Urinary bladder (tissue), 4 donors: ENCODE results near the gene KIF27. TPM values are rescaled to one million over a fixed set of nuclear protein-coding genes. Genes with fewer than 3 reads are reported as not detected.
A peak's percentile ranks its signal among the peaks of the same experiment; 100 is the strongest.

ENCODE experiments used
- DNase-seq: peaks from one replicate; pipeline ENCODE4 v3.0.0-alpha.2; 2015; ENCODE audit errors: extremely low spot score
- H3K27ac ChIP-seq: one replicate; pipeline ENCODE4 v1.5.1; 2013; ENCODE audit warnings: low read depth, mild to moderate bottlenecking, moderate library complexity
- H3K36me3 ChIP-seq: one replicate; pipeline ENCODE4 v1.6.1; 2013; ENCODE audit warnings: mild to moderate bottlenecking, moderate library complexity; ENCODE audit not compliant: insufficient read depth
- H3K4me1 ChIP-seq: one replicate; pipeline ENCODE4 v1.6.1; 2013; ENCODE audit warnings: mild to moderate bottlenecking, moderate library complexity; ENCODE audit not compliant: insufficient read depth
- H3K4me3 ChIP-seq: one replicate; pipeline ENCODE4 v1.5.1; 2013; ENCODE audit warnings: low read depth, low read length
- WGBS: extraction: QIAGEN DNeasy Blood & Tissue Kit; methylation state at CpG from one replicate; pipeline ENCODE4 v1.1.7; 2013; 5-methylcytosine and 5-hydroxymethylcytosine counted together
- polyA plus RNA-seq: library from polyadenylated mRNA; stranded (reverse); fragments of 200-250 nt; gene quantifications from one replicate; pipeline ENCODE4 v1.2.3, GENCODE V29; 2013
- total RNA-seq: library from RNA; depleted of rRNA; stranded (reverse); fragments of >200 nt; gene quantifications from one replicate; pipeline ENCODE4 v1.2.3, GENCODE V29; 2014
- donor health status: healthy with polysubstance abuse.
- donor health status: healthy.

KIF27 gene, protein sequence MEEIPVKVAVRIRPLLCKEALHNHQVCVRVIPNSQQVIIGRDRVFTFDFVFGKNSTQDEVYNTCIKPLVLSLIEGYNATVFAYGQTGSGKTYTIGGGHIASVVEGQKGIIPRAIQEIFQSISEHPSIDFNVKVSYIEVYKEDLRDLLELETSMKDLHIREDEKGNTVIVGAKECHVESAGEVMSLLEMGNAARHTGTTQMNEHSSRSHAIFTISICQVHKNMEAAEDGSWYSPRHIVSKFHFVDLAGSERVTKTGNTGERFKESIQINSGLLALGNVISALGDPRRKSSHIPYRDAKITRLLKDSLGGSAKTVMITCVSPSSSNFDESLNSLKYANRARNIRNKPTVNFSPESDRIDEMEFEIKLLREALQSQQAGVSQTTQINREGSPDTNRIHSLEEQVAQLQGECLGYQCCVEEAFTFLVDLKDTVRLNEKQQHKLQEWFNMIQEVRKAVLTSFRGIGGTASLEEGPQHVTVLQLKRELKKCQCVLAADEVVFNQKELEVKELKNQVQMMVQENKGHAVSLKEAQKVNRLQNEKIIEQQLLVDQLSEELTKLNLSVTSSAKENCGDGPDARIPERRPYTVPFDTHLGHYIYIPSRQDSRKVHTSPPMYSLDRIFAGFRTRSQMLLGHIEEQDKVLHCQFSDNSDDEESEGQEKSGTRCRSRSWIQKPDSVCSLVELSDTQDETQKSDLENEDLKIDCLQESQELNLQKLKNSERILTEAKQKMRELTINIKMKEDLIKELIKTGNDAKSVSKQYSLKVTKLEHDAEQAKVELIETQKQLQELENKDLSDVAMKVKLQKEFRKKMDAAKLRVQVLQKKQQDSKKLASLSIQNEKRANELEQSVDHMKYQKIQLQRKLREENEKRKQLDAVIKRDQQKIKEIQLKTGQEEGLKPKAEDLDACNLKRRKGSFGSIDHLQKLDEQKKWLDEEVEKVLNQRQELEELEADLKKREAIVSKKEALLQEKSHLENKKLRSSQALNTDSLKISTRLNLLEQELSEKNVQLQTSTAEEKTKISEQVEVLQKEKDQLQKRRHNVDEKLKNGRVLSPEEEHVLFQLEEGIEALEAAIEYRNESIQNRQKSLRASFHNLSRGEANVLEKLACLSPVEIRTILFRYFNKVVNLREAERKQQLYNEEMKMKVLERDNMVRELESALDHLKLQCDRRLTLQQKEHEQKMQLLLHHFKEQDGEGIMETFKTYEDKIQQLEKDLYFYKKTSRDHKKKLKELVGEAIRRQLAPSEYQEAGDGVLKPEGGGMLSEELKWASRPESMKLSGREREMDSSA (N-terminal part only)
- total RNA-seq, result 18.9 TPM
- polyA plus RNA-seq, result 1.8 TPM

DNA sequence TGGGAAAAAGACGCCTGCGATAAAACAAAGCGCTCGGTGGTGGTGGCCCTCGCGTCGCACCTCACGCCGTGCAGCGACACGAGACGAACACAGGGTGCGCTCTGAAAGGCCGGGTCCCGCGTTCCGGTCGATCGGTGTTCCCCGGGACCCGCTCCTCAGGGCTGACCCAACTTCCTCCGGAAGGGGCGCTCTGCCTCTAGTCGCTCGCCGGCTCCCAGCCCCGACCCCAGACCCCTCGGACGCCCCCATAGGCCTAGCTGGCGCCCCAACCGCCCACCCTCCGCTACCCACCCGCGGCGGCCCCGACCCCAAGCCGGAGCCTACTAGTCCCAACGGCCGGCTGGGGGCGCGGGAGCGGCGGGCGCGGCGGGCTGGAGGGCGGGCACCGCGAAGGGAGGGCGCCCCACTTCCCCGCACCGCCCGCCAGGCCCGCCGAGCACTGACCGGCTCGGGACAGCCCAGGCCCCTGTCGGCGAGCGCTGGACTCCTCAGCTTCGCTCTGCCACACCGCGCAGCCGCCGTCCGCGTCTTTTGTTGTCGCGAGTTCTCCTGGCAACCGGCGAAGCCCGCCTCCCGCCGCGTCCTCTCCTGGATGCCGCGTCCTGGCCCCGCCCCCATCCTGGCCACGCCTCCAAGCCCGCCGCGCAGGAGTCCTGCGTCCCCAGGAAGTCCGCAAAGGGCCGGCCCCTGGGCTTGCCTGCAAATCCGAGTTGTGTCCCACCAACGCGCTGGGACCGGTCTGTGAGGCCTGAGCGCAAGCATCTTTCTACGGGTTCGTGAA lies at the start of gene KIF27:
Gene KIF27, minus strand, starts transcription at position 506 of the 781 bp plus-strand sequence. CDS start 5,841 bp downstream, outside the sequence.
- DNase-seq, result peak; percentile 94
- WGBS, result under 1% methylated on average over 90 of the region's 92 CpGs
- H3K4me1 ChIP-seq, result no peaks in the 10 kb centered on the region
- H3K36me3 ChIP-seq, result no peaks in the 10 kb centered on the region
- peak within 1 kb of the TSS; percentile 96 for H3K27ac ChIP-seq
- H3K4me3 ChIP-seq, result peak within 1 kb of the TSS; percentile 87

GRCh38 chr9:83969602-83970001 lies 48.4 kb upstream of the KIF27 start:
- H3K36me3 ChIP-seq, result peaks cover 4% of the 10 kb centered on the region
- no peak for DNase-seq

GRCh38 chr9:83967073-83967472 lies 45.8 kb upstream of the KIF27 start:
- no peak overlapping the region for H3K4me3 ChIP-seq
- H3K36me3 ChIP-seq, result peaks cover 2% of the 10 kb centered on the region
- no peak for DNase-seq
- H3K4me1 ChIP-seq, result no peaks in the 10 kb centered on the region
- no peak overlapping the region for H3K27ac ChIP-seq
- 75% methylated on average over 1 of the region's 1 CpG for WGBS

More at GRCh38 chr9:83969602-83970001, 48.4 kb upstream of the KIF27 start:
- Histone ChIP-seq H3K4me1 (no peaks in the 10 kb centered on the region), H3K27ac (no peak overlapping the region), H3K4me3 (no peak overlapping the region)
- WGBS, result 80% methylated on average over 3 of the region's 3 CpGs

DNA sequence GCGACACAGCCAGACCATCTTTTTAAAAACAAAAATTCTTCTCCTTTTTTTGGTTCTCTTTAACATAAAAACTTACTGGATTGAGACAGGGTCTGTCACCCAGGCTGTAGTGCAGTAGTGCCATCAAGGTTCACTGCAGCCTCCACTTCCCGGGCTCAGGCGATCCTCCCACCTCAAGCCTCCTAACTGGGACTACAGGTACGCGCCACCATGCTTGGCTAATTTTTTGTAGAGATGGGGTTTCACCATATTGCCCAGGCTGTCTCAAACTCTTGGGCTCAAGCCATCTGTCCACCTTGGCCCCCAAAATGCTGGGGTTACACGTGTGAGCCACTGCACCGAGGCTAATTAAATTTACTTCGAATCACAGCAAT lies 45.0 kb upstream of the KIF27 start:
- Histone ChIP-seq H3K36me3 (no peaks in the 10 kb centered on the region), H3K27ac (no peak overlapping the region), H3K4me1 (no peaks in the 10 kb centered on the region), H3K4me3 (no peak overlapping the region)
- WGBS, result 89% methylated on average over 8 of the region's 8 CpGs
- DNase-seq, result no peak

GRCh38 chr9:83965350-83966208 lies 44.3 kb upstream of the KIF27 start:
- no peak overlapping the region for H3K4me3 ChIP-seq
- H3K4me1 ChIP-seq, result no peaks in the 10 kb centered on the region
- H3K27ac ChIP-seq, result no peak overlapping the region
- H3K36me3 ChIP-seq, result no peaks in the 10 kb centered on the region
- 54% methylated on average over 11 of the region's 11 CpGs for WGBS
- DNase-seq, result no peak

DNA sequence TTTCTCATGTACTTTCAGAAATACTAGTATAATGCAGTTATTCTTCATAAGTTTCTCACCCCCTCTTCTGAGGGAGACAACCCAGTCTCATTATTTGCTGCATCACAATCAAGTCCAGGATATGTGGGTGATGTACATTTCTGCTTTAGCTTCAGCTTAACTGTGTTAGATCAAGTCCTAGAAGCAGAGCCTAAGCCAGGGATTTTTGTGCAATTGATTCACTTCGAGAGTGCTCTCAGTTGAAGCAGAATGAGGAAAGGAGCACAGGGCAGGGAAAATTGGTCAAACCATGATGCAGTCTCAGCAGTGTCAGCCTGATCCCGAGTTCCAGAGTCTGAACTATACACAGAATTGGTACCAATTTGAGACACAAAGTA lies 43.7 kb upstream of the KIF27 start:
- no peaks in the 10 kb centered on the region for H3K4me1 ChIP-seq
- no peak overlapping the region for H3K4me3 ChIP-seq
- H3K36me3 ChIP-seq, result no peaks in the 10 kb centered on the region
- WGBS, result 52% methylated on average over 2 of the region's 2 CpGs
- DNase-seq, result no peak
- H3K27ac ChIP-seq, result no peak overlapping the region

- WGBS, result 59% methylated on average over 3 of the region's 3 CpGs
- Histone ChIP-seq H3K27ac (no peak overlapping the region), H3K4me3 (no peak overlapping the region), H3K4me1 (no peaks in the 10 kb centered on the region), H3K36me3 (no peaks in the 10 kb centered on the region)
- DNase-seq, result no peak
Observed at GRCh38 chr9:83962165-83962564, 40.9 kb upstream of the KIF27 start.

GRCh38 chr9:83960991-83961390 lies 39.8 kb upstream of the KIF27 start:
- H3K4me1 ChIP-seq, result no peaks in the 10 kb centered on the region
- H3K4me3 ChIP-seq, result no peak overlapping the region
- no peak overlapping the region for H3K27ac ChIP-seq
- H3K36me3 ChIP-seq, result no peaks in the 10 kb centered on the region
- WGBS, result 87% methylated on average over 5 of the region's 5 CpGs
- DNase-seq, result no peak

- H3K36me3 ChIP-seq, result no peaks in the 10 kb centered on the region
- H3K27ac ChIP-seq, result no peak overlapping the region
- peaks cover 3% of the 10 kb centered on the region for H3K4me1 ChIP-seq
- no peak overlapping the region for H3K4me3 ChIP-seq
- DNase-seq, result no peak
- WGBS, result 37% methylated on average over 4 of the region's 4 CpGs
Observed at GRCh38 chr9:83959061-83959460, 37.8 kb upstream of the KIF27 start.

- no peak overlapping the region for H3K27ac ChIP-seq
- WGBS, result 75% methylated on average over 4 of the region's 4 CpGs
Observed at GRCh38 chr9:83957248-83957513, 35.9 kb upstream of the KIF27 start.

DNA sequence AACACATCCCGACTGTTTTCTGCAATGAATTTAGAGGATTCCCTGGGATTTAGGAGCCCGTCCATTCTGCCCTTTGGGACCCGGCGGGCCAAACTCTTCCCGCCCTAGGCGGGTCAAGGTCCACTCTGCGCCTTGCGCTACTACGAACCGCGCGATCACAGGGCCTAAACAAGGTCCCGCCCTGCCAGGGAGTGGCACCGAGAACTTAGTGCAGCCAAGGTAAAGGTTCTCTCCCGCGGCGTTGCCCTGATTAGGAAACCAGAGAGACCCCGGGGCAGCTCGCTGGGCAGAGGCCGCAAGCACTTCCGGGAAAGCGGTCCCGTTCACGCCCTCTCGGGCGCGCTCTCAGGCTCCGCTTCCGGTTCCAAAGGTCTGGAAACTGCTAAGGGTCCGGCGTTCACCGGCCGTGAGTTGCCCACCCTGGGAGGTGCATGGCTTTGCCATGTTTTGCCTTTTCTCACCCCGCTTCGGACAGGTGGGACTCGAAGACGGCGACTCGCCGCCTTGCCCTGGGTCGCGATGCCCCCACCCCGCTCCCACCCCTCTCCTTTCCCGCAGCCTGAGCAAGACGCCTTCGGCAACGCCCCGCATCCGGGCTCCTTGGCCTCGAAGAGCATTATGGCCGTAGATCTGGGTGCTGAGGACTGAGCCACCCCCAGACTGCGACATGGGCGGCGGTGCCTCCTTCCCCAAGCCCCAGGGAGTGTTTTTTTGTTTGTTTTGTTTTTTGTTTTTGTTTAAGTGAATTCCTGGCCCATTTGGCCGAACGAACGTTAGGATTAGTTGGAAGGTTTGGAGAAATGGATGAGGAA lies 35.4 kb upstream of the KIF27 start:
- WGBS, result 2% methylated on average over 57 of the region's 57 CpGs
- peak; percentile 29 for DNase-seq
- peak overlapping the region; percentile 73 for H3K27ac ChIP-seq

More at GRCh38 chr9:83957248-83957513, 35.9 kb upstream of the KIF27 start:
- Histone ChIP-seq H3K4me1 (peaks cover 3% of the 10 kb centered on the region), H3K36me3 (no peaks in the 10 kb centered on the region), H3K4me3 (peak overlapping the region; percentile 51)
- DNase-seq, result no peak

DNA sequence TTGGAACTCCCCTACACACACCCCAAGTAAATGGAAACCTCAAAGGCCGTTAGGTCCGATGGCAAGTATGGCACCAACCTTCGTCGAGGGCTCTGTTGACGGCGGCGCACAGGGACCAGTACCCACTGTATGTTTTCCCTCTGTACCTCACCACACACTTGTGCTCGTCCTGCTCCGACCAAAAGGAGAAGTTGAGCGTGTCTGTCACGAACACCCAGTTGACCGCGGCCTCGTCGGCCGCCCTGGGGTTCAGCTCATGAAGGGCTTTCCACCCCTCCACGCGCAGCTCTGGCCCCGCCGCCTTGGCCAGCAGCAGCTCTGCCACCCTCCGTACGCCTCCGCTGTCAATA lies 34.8 kb upstream of the KIF27 start:
- DNase-seq, result no peak
- WGBS, result 10% methylated on average over 23 of the region's 23 CpGs
- Histone ChIP-seq H3K4me3 (peak overlapping the region; percentile 51), H3K36me3 (no peaks in the 10 kb centered on the region), H3K4me1 (peaks cover 3% of the 10 kb centered on the region), H3K27ac (peak overlapping the region; percentile 73)

More for the DNA sequence above, 35.4 kb upstream of the KIF27 start:
- peak overlapping the region; percentile 51 for H3K4me3 ChIP-seq
- H3K4me1 ChIP-seq, result peaks cover 3% of the 10 kb centered on the region
- no peaks in the 10 kb centered on the region for H3K36me3 ChIP-seq
